HCT116 (cell line): ENCODE measurements around the gene ASXL2. TPM values are rescaled to one million over a fixed set of nuclear protein-coding genes. Genes with fewer than 3 reads are reported as not detected.

Experiments
- ATAC-seq: fragments of 200-7000 bp; cut with Tn5 transposase; 2 replicates; pipeline ENCODE4 v1.9.1; 2020; ENCODE audit warnings: mild to moderate bottlenecking, moderate library complexity
- BruUV-seq: library from RNA; stranded (reverse); fragments of 400-500 nt; replicated peaks from 2 replicates; lab custom pipeline; 2021; lab: Mats Ljungman, UMichigan
- CTCF ChIA-PET: fragments of 300-600 bp; sonication (Branson Sonifier 250); formaldehyde crosslinking; loops from one replicate; lab custom pipeline; 2021; ENCODE audit warnings: antibody characterized with exemption; lab: Charles Lee
- POLR2A ChIA-PET: fragments of 300-600, 350-600 bp; sonication (Branson Sonifier 250); formaldehyde crosslinking; loops from one replicate; lab custom pipeline; 2021; ENCODE audit warnings: antibody characterized with exemption; lab: Charles Lee
- RAD21 ChIA-PET, 2 experiments: fragments of 300-600 bp; sonication (Branson Sonifier 250); formaldehyde crosslinking; loops; one replicate each; lab custom pipeline; 2023; ENCODE audit warnings: low total read pairs in 2 of 2; ENCODE audit not compliant: uncharacterized antibody in 2 of 2, unreplicated experiment in 2 of 2, low non-redundant PET in 1 of 2; lab: Charles Lee
- DNase-seq: peaks from one replicate; pipeline ENCODE4 v3.0.0-alpha.2; 2010; ENCODE audit warnings: low read depth, low spot score
- H2AFZ ChIP-seq: fragments of 200-600 bp; shearing (Covaris generic), sonication (generic); 2 replicates; pipeline ENCODE4 v1.6.1; 2017; ENCODE audit warnings: low read depth, mixed run types, mixed read lengths, antibody characterized with exemption, low read length; ENCODE audit not compliant: poor library complexity, severe bottlenecking
- H3K27ac ChIP-seq: 2 replicates; pipeline ENCODE4 v1.5.1; 2012; ENCODE audit warnings: low read depth, low read length
- H3K27me3 ChIP-seq: fragments of 200-600 bp; sonication (generic); 2 replicates; pipeline ENCODE4 v1.6.1; 2016; ENCODE audit warnings: mixed run types, low read length, mixed read lengths; ENCODE audit not compliant: insufficient read depth
- H3K36me3 ChIP-seq, 2 experiments: fragments of 200-500 bp in 1 of 2; fragments of 200-600 bp in 1 of 2; sonication (Bioruptor generic) in 1 of 2; sonication (generic) in 1 of 2; 2 replicates each; pipeline versions ENCODE4 v1.5.1 to v1.6.1; 2014 to 2016; ENCODE audit warnings: low read length in 2 of 2, inconsistent platforms in 1 of 2, mixed read lengths in 1 of 2, mixed run types in 1 of 2; ENCODE audit not compliant: insufficient read depth in 2 of 2, control insufficient read depth in 1 of 2
- H3K4me1 ChIP-seq, 2 experiments: fragments of 200-600 bp in 1 of 2; sonication (generic) in 1 of 2; 2 replicates each; pipeline versions ENCODE4 v1.5.1 to v1.6.1; 2012 to 2017; ENCODE audit warnings: low read length in 2 of 2, inconsistent platforms in 1 of 2, mild to moderate bottlenecking in 1 of 2, mixed read lengths in 1 of 2, mixed run types in 1 of 2, moderate library complexity in 1 of 2; ENCODE audit not compliant: insufficient read depth in 2 of 2, control insufficient read depth in 1 of 2
- H3K4me2 ChIP-seq: fragments of 200-600 bp; sonication (generic); 2 replicates; pipeline ENCODE4 v1.6.1; 2017; ENCODE audit warnings: mixed run types, low read length, mixed read lengths
- H3K4me3 ChIP-seq, 2 experiments: fragments of 200-600 bp in 1 of 2; sonication (generic) in 1 of 2; replicated peaks in 1 of 2; 2 replicates each; pipeline ENCODE4 v1.5.1; 2011 to 2016; ENCODE audit warnings: low read length in 2 of 2, control low read depth in 1 of 2, low read depth in 1 of 2, mild to moderate bottlenecking in 1 of 2, mixed read lengths in 1 of 2, mixed run types in 1 of 2
- H3K79me2 ChIP-seq: fragments of 200-600 bp; sonication (generic); 2 replicates; pipeline ENCODE4 v1.6.1; 2017; ENCODE audit warnings: mild to moderate bottlenecking, mixed run types, low read length, moderate library complexity, mixed read lengths; ENCODE audit not compliant: insufficient read depth
- H3K9ac ChIP-seq: fragments of 200-600 bp; sonication (generic); 2 replicates; pipeline ENCODE4 v1.6.1; 2016; ENCODE audit warnings: low read length, mixed read lengths
- H3K9me2 ChIP-seq: fragments of 200-600 bp; sonication (generic), shearing (Covaris generic); 2 replicates; pipeline ENCODE4 v1.6.1; 2017; ENCODE audit warnings: mixed run types, mild to moderate bottlenecking, moderate library complexity; ENCODE audit not compliant: insufficient read depth
- H3K9me3 ChIP-seq, 2 experiments: fragments of 200-500 bp in 1 of 2; fragments of 200-600 bp in 1 of 2; sonication (Bioruptor generic) in 1 of 2; sonication (generic) in 1 of 2; 2 replicates each; pipeline ENCODE4 v1.6.1; 2014 to 2017; ENCODE audit warnings: low read length in 2 of 2, mixed read lengths in 2 of 2, inconsistent platforms in 1 of 2, low read depth in 1 of 2, mild to moderate bottlenecking in 1 of 2, mixed run types in 1 of 2, moderate library complexity in 1 of 2; ENCODE audit not compliant: control insufficient read depth in 1 of 2, insufficient read depth in 1 of 2
- H4K20me1 ChIP-seq: fragments of 200-600 bp; sonication (generic), shearing (Covaris generic); 2 replicates; pipeline ENCODE4 v1.6.1; 2017; ENCODE audit warnings: mixed run types, mild to moderate bottlenecking, moderate library complexity; ENCODE audit not compliant: insufficient read depth
- CEBPB ChIP-seq: IDR thresholded peaks from 2 replicates; pipeline ENCODE4 v1.6.1; 2012; ENCODE audit warnings: low read depth
- EGR1 ChIP-seq: IDR thresholded peaks from 2 replicates; pipeline ENCODE4 v1.6.1; 2012; ENCODE audit warnings: low read depth
- EZH2 ChIP-seq: fragments of 200-600 bp; sonication (generic); IDR thresholded peaks from 2 replicates; pipeline ENCODE4 v1.6.1; 2017; ENCODE audit warnings: antibody characterized with exemption, mixed run types
- EZH2phosphoT487 ChIP-seq: fragments of 200-600 bp; IDR thresholded peaks from 2 replicates; pipeline ENCODE4 v1.6.1; 2018; ENCODE audit warnings: antibody characterized with exemption, borderline replicate concordance
- JUND ChIP-seq: IDR thresholded peaks from 2 replicates; pipeline ENCODE4 v1.6.1; 2012
- SRF ChIP-seq: IDR thresholded peaks from 2 replicates; pipeline ENCODE4 v1.6.1; 2012; ENCODE audit warnings: low read depth
- TCF7L2 ChIP-seq: IDR thresholded peaks from 2 replicates; pipeline ENCODE4 v1.7.0; 2011; ENCODE audit warnings: borderline replicate concordance, inconsistent platforms; ENCODE audit not compliant: insufficient read depth, insufficient read length; ENCODE audit errors: extremely low read depth
- YY1 ChIP-seq: IDR thresholded peaks from 2 replicates; pipeline ENCODE4 v1.6.1; 2011; ENCODE audit warnings: low read length, low read depth, moderate library complexity, mild to moderate bottlenecking; ENCODE audit not compliant: insufficient replicate concordance; ENCODE audit errors: extremely low read depth
- intact Hi-C: fragments of 100-400 bp; cut with micrococcal nuclease; formaldehyde crosslinking; loops from 2 replicates; pipeline ENCODE4 v1.10.0; 2022
- total RNA-seq: library from RNA; stranded (reverse); gene quantifications from one replicate; pipeline ENCODE4 v1.2.1, GENCODE V29; 2021; ENCODE audit not compliant: unreplicated experiment
- TF ChIP-seq, protein P1 (sequence below): IDR thresholded peaks from 2 replicates; pipeline ENCODE4 v1.6.1; 2012

ASXL2 gene
- total RNA-seq, 1 experiment from 2014 or later, result 29.2 TPM

DNA sequence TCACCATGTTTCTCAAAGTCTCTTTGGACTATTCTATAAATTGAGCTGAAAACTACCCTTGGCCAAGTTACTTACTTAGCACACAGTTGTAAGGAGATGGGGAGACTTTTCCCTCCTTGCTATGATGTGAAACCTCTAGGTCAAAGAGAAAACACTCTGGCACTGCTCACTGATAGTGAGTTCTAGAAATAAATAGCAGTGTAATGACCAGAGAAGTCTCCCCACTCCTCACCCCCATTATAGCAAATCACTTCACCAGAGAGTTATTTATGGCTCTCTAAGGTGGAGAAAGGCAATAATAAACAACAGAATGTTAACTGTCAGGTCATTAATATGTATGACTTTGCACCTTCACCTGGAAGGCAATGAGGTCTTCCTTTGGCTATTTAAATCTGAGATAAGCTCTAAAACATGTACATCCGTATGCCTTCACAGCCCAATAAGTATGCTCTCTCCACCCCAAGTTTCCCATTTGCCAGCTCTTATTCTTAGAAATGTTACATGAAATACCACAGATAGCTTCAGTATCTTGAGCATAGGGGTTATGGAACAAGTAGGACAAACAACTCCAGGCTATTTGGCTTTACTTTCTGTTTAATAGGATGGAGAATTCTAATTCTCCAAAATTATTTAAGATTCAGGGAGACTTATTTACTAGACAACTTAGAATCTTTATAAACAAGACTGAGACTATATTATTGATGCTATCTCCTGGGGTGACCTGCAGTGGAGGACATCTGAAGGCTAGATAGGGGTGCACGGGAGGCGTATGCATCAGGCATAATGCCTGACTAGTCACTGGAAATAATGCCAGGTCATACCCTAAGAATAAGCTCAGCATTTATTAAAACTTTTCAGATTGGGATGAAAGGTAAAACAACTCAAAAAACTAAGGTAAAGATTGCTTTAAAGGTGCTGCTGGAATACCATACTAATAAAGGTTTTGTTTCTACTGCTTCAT is 139.6 kb downstream of the ASXL2 start:
- Histone ChIP-seq H3K4me1 (no peaks in the 10 kb centered on the region), H3K9me2 (no peaks in the 10 kb centered on the region), H3K4me2 (no peak overlapping the region), H3K79me2 (no peaks in the 10 kb centered on the region), H3K36me3 (peaks cover 0 to 10% of the 10 kb centered on the region in 2 experiments; a peak in 1 of 4 replicates), H3K9ac (no peak overlapping the region), H3K27ac (no peak overlapping the region), H3K27me3 (no peaks in the 10 kb centered on the region), H4K20me1 (no peaks in the 10 kb centered on the region; the same call in 1 of the 2 replicates), H3K4me3 (no peak overlapping the region), H2AFZ (no peak overlapping the region), H3K9me3 (no peaks in the 10 kb centered on the region)
- POLR2A ChIA-PET, result no interaction called here
- TF ChIP-seq TCF7L2 (no peak), EZH2 (no peak)
- DNase-seq (no peak), ATAC-seq (no peak)
- no TSS peak for BruUV-seq
- CTCF ChIA-PET, result no interaction called here
- RAD21 ChIA-PET, result no interaction called here
- intact Hi-C loops, result no loop called here

- H4K20me1 ChIP-seq, result no peaks in the 10 kb centered on the region; the same call in 1 of the 2 replicates
- no peaks in the 10 kb centered on the region for H3K4me1 ChIP-seq
- intact Hi-C loops, result no loop called here
- H3K9ac ChIP-seq, result no peak overlapping the region
- no peak overlapping the region for H3K27ac ChIP-seq
- ChIA-PET RAD21 (no interaction called here), CTCF (no interaction called here), POLR2A (no interaction called here)
- no peaks in the 10 kb centered on the region for H3K9me3 ChIP-seq
- no peaks in the 10 kb centered on the region for H3K9me2 ChIP-seq
- H3K4me3 ChIP-seq, result no peak overlapping the region
- BruUV-seq, result no TSS peak
- H2AFZ ChIP-seq, result no peak overlapping the region
- no peaks in the 10 kb centered on the region for H3K27me3 ChIP-seq
- no peaks in the 10 kb centered on the region for H3K79me2 ChIP-seq
- no peak overlapping the region for H3K4me2 ChIP-seq
- TF ChIP-seq YY1 (no peak), EGR1 (no peak), SRF (no peak), EZH2phosphoT487 (no peak), JUND (no peak), CEBPB (no peak), TCF7L2 (no peak)
- TF ChIP-seq, protein P1, sequence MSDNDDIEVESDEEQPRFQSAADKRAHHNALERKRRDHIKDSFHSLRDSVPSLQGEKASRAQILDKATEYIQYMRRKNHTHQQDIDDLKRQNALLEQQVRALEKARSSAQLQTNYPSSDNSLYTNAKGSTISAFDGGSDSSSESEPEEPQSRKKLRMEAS, result no peak
- no peak for ATAC-seq
- no peak for DNase-seq
- H3K36me3 ChIP-seq, result peaks cover 0 to 7% of the 10 kb centered on the region in 2 experiments; a peak in 1 of 4 replicates
Observed at GRCh38 chr2:25736899-25737515, 141.3 kb downstream of the ASXL2 start.
